GM12878 (cell line): ENCODE results near the gene FAM20A.

Experiments used
- BMI1 ChIP-seq: fragments of 450-650 bp; IDR thresholded peaks from 2 replicates; pipeline ENCODE4 v1.6.1; 2016; ENCODE audit warnings: mild to moderate bottlenecking, moderate library complexity, borderline replicate concordance
- BRCA1 ChIP-seq: IDR thresholded peaks from 2 replicates; pipeline ENCODE4 v1.6.1; 2011; ENCODE audit warnings: low read depth, low read length, improper control_type of control experiment
- CREB1 ChIP-seq: IDR thresholded peaks from 2 replicates; pipeline ENCODE4 v1.6.1; 2012; ENCODE audit warnings: low read depth, mild to moderate bottlenecking, inconsistent platforms
- POLR2AphosphoS5 ChIP-seq: IDR thresholded peaks from 2 replicates; pipeline ENCODE4 v1.6.1; 2011; ENCODE audit warnings: mild to moderate bottlenecking, low read length, inconsistent platforms
- SP1 ChIP-seq: IDR thresholded peaks from one replicate; pipeline ENCODE4 v1.6.1; 2011; ENCODE audit warnings: low read depth, low read length
- YY1 ChIP-seq: IDR thresholded peaks from 2 replicates; pipeline ENCODE4 v1.6.1; 2011; ENCODE audit warnings: low read depth, mild to moderate bottlenecking, low read length
- TF ChIP-seq, protein P1 (sequence below), 3 experiments: IDR thresholded peaks in 2 of 3; conservative IDR thresholded peaks in 1 of 3; 2 replicates each; pipeline ENCODE4 v1.5.1; 2011; ENCODE audit warnings: low read depth in 3 of 3, low read length in 3 of 3, mild to moderate bottlenecking in 3 of 3, control low read depth in 2 of 3, moderate library complexity in 2 of 3, inconsistent platforms in 1 of 3, mixed read lengths in 1 of 3; ENCODE audit not compliant: control insufficient read depth in 2 of 3, insufficient read depth in 1 of 3; ENCODE audit errors: extremely low read depth in 1 of 3

DNA sequence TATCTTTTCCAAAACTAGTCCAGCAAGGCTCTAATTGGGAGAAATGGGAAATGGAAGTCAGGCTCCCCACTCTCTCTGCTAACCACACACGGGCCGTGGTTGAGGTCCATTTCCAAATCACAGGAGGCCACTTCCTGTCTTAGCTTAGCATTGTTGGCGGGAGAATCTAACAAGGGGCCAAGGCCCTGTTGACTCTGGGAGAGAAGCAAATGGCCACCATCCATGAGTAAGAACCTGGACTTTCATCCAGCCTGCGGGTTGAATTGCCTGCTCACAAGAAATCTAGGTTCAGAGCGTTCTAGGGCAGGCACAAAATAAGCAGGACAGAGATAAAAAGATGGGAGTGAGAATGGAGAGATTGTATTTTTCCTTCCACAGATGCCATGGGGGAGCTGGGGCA is 5.7 kb downstream of the FAM20A start:
- TF ChIP-seq SP1: no peak
- no peak for TF ChIP-seq BMI1
- no peak for TF ChIP-seq POLR2AphosphoS5
- no peak for TF ChIP-seq CREB1
- TF ChIP-seq BRCA1: no peak
- TF ChIP-seq, protein P1, sequence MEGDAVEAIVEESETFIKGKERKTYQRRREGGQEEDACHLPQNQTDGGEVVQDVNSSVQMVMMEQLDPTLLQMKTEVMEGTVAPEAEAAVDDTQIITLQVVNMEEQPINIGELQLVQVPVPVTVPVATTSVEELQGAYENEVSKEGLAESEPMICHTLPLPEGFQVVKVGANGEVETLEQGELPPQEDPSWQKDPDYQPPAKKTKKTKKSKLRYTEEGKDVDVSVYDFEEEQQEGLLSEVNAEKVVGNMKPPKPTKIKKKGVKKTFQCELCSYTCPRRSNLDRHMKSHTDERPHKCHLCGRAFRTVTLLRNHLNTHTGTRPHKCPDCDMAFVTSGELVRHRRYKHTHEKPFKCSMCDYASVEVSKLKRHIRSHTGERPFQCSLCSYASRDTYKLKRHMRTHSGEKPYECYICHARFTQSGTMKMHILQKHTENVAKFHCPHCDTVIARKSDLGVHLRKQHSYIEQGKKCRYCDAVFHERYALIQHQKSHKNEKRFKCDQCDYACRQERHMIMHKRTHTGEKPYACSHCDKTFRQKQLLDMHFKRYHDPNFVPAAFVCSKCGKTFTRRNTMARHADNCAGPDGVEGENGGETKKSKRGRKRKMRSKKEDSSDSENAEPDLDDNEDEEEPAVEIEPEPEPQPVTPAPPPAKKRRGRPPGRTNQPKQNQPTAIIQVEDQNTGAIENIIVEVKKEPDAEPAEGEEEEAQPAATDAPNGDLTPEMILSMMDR (IDR thresholded peaks at IDR 0.05 in 2 of 3, conservative IDR thresholded peaks at IDR 0.05 in 1 of 3; ENCODE audit: control insufficient read depth in 2 of 3, extremely low read depth in 1 of 3, insufficient read depth in 1 of 3, low read depth in 3 of 3, low read length in 3 of 3): no peak
- TF ChIP-seq YY1: no peak
